SIG-M5 treated with dmso at 0.1 percent for 504 hours (cell line): ENCODE data around the gene A4GALT.

Experiments
- DNase-seq: peaks from one replicate; lab custom pipeline; 2025; ENCODE audit not compliant: unreplicated experiment; lab: John Stamatoyannopoulos, UW

Gene A4GALT

DNA sequence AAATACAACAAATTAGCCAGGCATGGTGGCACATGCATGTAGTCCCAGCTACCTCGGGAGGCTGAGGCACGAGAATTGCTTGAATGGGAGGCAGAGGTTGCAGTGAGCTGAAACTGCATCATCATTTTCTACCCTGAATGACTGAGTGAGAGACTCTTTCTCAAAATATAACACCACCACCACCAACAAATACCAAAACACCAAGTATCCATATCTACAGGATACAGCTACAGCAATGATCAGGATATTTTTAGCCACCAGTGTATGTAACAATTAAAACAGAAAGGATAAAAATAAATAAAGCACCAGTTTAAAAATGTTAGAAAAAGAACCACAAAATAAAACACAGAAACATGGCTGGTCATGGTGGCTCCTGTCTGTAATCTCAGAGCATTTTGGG lies 13.2 kb downstream of the A4GALT start:
- no peak for DNase-seq

DNA sequence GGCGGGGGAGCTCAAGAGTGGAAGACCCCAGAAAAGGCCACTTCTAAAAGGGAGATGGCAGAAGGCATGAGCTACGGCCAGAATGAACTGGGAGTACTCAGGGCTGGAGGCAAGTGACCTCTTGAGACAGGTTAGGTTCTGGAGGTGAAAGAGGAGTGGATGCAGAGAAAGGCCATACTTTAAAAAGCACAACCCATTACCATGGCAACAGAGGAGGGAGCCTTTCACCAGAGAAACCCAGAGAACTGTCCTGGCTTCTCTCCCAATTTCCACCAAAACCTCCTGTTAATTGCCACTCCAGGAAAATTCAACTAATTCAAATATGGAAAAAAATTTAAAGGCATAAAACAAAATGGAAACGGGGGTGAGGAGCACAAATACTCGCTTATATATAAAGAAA lies 15.8 kb downstream of the A4GALT start:
- no peak for DNase-seq

DNA sequence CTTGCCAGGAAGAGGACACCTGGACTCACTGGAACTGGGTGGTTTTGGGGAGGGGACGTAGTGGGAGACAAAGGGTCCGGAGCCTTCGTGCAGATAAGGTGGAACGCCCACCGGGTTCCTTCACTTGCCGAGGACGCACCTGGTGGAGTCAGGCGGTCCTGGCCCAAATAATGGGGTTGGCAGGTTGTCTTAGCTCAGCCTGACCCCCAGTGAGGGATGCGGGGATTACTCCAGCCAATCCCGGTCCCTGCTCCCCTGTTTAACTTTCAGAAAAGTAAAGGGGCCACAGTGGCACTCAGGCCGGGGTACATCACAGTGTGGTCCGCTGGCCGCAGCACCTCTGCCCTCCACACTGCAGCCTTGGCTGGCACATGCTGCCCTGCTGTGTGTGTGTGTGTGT lies 18.0 kb downstream of the A4GALT start:
- no peak for DNase-seq

DNA sequence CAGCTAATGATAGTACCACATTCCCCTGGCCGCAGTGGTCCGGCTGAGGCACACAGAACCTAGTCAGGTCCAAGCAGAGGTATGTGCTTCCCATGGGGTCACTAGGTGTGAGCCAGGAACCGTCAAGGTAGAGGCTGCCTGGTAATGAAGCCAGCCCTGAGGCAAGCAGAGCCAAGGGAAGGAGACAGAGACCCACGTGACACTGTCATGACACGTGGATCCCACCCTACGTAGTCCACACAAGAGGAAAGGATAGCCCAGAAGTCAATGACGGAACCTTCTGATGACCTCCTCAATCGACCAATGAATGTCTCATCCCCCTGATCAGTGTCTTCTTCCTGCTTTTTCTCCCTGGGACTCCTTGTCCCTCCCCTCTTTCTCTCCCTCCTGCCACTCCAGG lies 19.0 kb downstream of the A4GALT start:
- no peak for DNase-seq

DNA sequence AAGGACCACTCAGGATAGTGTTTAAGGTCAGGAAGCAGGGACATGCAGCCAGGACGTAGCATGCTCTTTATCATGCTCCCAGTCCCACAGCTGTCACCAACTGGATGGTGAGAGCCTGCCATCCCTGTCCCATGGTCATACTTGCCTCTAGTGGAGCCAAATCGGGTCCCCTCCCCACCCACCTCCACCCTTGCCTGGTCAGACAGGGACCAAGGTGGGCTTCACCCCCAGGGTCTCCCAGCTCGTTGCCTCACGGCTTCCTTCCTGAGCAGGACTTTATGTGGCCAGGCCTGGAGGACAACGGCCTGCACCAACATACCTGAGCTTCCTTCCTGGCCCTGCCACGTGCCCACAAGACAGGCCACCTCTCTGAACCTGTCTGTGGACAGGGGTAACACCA lies 19.8 kb downstream of the A4GALT start:
- no peak for DNase-seq

DNA sequence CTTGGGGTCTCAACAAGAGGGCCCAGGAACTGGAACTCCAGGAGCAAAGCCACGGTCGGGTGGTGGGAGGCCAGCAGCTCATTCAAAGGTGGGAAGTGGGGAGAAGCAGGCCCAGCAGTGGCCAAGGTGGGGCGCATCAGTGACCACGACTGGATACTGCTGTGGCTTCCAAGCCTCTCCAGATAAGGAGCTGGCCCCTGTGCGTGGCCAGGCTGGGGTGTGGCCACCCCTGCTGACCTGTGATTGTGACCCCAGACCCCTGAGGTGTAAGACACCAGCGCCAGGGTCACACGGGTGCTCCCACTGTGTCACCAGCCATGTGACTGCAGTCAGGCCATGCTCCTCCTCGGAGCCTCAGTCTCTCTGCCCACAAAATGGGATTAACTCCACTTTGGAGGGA lies 20.3 kb downstream of the A4GALT start:
- DNase-seq, result no peak

DNA sequence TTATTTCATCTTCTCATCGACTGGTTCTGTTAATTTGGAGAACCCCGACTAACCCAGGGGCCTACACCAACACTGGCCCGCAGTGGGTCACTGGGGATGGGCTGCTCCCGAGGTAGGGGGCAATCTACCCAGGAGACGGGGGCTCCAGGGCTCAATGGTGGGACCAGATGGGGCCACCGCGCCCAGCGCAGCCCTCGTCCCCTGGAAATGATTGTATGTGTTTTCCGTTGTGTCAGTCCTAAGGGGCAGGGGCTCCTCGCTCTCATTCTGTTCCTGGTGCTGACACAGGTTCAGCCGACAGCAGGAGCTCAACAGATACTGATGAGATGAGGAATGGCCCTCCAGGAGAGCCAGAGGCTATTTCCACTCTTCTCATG lies 20.7 kb downstream of the A4GALT start:
- no peak for DNase-seq

DNA sequence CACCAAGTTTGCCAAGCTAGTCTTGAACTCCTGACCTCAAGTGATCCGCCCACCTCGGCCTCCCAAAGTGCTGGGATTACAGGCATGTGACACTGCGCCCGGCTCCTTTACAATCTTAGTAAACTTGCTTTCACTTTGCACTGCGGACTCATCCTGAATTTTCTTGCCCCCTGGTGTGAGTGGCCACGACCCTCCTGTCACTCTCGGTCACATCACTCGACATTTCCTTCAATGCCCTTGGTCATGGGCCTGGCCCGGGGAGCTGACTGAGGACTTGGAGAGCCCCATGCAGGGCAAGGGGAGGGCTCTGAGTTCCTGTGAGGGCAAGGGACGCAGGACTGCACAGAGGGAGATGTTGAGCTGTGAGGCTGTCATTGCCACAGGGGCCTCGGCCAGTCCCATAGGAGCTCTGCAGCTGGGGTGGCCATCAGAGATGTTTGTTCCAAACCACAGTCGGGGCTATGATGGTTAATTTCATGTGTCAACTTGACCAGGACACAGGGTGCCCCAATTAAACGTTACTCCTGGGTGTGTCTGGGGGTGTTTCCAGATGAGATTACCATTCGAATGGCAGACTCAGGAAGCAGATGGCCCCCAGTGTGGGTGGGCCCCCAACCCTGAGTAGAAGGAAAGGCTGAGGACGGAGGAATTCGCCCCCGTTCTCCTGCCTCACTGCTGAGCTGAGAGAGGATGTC lies 21.2 kb downstream of the A4GALT start:
- DNase-seq, result no peak

DNA sequence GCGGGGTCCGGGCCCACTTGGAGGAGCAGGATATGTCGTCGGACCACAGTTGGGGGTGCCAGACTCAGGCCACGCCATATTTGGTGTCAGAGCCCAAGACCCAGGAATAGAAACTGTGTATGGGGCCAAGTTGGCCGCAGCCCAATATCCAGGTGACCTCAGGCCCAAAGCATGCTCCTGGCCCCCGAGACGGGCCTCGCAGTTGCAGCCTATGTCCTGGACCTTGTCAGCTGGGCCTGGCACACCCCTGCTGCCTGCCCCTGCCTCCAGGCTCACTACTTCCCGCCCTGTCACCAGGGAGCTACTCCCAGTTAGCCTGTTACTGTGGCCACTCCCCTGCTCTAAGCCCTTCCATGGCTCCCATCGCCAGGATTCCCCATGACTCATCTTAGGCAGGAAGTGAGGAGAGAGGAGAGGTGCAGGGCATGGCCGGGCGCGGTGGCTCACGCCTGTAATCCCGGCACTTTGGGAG lies 23.1 kb downstream of the A4GALT start:
- DNase-seq, result no peak

DNA sequence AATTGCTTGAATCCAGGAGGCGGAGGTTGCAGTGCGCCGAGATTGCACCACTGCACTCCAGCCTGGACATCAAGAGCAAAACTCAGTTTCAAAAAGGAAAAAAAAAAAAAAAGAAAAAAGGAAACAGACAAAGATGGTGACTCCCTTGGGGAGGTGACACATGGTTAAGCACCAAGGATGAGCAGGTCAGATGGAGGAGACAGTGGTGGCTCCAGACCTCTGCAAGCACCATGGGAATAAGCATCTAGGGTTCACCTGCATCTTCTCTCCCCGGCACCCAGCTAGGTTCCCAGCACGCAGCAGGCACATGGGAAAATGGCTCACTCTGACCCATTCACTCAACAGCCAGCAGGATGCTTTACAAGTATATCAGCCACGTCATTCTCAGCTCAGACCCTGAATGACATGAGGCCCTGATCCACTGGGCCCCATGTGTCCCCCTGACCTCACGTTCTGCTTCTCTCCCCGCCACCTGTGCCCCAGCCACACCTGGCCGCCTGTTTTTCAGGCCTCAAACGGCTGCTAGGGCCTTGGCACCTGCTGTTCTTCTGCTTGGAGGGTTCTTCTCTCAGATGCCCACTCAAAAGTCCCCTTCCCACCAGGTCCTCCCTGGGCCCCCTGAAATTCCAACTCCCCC lies 24.2 kb downstream of the A4GALT start:
- no peak for DNase-seq

DNA sequence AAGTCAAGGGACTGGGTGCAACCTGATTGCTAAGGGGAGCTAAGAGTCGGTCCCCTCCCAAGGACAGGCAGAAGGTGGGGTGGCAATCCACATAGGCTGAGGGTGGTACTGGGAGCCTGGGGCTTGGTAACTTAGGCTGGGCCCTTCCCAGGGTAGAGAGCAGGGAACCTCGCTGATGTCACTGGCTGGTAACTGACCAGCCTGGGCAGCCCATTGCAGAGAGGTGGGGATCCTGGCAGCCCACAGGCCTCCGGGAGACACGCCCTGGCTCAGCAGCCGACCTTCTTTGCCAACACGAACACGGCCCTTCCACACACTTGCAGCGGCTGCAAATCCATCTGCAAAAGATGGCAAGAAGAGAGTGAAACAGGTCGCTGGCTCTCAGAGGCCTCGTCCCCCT lies 25.4 kb downstream of the A4GALT start:
- DNase-seq, result no peak

DNA sequence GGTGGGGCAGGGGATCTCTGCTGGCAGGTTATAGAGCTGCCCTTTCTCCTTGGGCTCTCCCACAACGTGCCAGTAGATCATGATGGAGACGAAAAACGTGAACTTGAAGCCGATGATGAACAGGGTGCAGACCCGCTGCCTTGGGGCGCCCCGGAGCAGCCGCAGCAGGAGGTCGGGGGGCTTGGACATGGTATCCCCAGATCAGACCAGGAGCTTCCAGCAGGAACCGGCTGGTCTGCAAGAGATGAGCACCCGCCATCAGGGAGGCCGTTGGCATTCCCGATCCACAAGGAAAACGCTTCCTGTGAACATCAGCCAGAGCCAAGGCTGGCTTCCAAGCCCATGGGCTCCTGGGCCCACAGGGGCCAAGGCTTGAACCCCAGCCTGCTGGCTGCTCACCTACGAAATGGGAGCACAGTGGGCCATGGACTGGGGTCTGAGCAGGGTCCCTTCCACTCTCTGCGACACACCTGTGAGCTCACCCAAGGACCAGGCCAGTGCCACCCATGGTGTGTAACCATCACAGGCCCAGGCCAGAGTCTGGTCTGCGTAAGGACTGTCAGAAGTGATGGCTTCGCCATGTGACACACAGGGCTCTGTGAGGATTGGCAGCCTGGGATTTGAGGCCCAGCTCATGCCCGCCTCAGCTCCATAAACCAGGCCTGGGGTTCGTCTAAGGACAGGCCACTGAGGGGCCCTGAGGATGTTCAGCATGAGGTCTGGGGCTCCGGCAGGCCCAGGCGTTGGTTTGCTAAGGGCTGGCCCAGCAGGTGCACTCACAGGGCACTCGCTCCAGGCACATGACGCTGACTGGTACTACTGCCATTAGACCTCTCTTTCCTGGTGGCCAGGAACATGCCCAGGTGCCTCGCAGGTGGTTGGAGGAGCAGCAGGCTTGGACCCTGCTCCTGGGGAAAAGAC lies 26.6 kb downstream of the A4GALT start:
- no peak for DNase-seq

DNA sequence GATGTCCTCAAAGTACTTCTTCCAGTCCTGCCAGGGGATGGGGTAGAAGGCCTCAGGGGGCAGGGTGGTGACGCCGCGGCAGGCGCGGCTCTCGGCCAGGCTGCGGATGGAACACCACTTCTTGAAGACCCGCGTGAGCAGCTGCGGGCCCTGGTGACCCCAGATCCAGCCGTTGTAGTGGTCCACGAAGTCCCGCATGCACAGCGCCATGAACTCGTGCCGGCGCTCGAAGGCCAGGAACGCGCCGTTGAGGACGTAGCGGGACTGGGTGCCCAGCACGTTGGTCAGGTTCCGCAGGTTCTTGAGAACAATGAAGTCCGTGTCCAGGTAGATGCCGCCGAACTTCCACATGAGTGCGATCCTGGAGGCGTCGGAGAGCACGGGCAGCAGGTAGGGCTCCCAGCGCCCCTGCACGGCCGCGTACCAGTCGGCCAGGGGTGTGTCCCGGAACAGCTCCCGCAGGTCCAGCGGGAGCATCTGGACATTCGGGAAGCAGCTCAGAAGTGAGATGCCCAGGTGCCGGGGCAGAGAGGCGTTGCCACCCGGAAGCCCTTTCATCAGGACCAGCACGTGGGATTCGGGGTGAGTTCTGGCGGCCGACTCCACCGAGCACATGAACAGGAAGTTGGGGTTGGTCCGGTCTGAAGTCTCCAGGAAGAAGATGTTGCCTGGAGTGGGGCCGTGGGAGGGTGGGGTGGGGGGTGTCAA lies 27.5 kb downstream of the A4GALT start:
- no peak for DNase-seq

DNA sequence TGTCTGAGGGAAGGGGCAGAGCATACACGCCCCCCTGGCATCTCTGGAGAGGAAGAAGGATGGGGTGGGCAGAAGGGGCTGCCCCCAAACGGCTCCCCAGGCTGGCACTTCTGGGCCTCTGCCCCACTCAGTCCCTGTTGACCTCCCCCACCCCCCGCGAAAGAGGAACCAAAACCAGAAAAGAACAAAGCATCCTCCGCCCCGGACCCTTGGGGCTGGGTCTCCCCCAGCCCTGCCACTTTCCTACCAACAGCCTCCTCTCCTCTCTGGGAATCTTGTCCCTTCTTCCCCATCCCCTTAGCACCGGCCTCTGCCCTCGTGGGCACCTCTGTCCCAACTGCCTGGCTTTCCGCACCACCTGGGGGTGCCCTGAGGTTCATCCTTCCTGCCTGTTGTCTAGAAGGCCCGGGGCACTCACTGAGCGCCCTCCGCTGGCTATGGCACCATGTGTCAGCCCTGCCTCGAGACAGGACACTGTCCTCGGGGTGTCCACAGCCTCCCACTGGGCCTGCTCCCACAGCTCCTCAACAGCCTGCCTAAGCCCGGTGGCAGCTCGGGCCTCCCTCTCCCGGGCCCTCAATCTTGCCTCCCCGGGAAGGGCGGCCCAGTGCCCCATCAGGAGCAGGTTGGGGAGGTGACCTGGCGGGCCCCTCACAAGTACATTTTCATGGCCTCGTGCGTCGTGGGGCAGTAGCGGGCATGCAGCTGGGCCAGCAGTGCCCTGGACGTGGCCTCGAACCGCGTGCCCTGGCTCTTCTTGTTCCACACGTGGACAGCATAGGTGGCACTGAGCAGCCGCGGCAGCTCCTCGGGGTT lies 28.2 kb downstream of the A4GALT start:
- no peak for DNase-seq

DNA sequence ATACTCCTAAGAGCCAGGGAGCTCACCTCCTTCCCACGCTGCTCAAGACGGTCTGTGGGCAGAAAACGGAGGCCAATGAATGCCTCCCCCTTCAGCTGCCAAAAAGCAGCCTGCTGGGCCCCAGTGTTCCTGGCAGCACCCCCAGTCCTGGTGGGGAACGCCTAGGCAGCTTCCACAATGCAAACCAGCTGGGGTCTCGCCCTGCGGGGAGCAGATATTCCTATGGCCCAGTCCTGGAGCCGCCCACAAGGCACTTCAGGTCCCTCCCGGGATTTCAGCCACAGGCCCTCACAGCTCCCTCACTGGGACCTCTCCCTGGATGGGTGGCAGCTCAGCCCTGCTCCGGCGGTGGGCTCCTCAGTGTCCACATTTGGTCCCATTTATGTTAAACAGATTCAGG lies 29.2 kb downstream of the A4GALT start:
- no peak for DNase-seq

DNA sequence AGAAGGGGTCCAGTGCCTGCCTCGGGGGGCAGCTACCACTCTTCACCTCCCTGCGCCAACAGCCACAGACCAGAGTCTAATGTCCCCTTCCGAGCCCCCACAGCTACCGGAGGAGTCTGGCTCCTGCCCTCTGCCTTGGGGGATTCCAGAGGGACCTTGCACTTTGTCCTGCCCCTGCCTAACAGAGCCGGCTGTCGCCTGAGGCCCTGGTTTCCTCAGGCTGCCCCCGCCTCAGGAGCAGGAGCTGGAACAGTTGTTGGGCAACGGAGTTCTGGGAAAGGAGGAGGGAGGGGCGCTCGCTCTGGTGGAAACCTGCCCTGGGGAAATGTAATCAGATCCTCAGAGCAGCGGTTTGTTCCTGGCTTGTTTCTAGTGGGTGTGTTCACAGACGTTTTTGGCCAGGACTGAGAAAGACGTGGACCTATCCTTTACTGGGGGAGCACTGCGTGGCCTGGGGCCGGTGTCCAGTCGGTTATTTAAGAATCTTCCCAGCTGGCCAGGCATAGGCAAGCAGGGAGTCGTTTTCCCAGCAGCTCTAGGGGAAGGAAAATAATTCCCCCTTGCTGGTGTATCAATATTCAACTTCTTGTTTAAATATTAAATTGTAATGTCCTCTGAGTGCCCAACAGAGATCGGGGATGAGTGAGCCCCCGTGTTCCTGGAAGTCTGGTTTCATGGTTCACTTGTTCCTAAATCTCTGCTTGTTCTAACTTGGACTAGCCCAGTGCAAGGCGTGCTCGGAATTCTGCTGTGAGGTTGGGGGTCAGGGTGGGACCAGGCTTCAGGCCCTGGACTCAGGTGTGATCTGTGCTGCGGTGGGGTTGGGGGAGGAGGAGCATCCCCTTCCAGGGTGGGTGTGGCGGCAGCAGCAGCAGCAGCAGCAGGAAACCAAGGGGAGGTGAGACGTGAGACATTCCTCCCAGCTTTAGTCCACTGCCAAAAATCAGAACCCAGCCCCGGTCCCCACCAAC lies 32.1 kb downstream of the A4GALT start:
- DNase-seq, result no peak

DNA sequence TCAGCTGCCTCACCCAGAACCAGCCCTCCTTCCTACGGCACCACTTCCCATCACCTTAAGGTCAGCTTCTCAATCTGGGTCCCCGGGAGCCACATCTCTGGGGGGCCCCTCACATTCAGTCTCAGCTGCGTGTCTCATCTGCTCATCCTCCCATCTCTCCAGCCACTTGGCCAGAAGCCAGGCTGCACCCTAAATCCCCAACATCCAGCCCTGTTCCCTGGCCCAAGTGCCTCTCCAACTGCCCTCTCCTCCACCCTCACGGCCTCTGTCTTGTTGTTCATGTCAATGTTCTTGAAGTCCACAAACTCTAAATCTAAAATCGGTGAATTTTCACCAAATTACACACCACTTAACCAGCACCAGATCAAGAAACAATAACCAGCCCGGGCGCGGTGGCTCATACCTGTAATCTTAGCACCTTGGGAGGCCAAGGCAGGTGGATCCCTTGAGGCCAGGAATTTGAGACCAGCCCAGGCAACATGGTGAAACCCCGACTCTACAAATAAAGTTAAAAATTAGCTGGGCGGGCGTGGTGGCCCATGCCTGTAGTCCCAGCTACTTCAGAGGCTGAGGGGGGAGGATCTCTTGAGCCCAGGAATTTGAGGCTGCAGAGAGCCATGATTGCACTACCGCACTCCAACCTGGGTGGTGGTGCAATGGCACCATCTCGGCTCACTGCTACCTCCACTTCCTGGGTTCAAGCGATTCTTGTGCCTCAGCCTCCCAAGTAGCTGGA lies 33.7 kb downstream of the A4GALT start:
- DNase-seq, result no peak

DNA sequence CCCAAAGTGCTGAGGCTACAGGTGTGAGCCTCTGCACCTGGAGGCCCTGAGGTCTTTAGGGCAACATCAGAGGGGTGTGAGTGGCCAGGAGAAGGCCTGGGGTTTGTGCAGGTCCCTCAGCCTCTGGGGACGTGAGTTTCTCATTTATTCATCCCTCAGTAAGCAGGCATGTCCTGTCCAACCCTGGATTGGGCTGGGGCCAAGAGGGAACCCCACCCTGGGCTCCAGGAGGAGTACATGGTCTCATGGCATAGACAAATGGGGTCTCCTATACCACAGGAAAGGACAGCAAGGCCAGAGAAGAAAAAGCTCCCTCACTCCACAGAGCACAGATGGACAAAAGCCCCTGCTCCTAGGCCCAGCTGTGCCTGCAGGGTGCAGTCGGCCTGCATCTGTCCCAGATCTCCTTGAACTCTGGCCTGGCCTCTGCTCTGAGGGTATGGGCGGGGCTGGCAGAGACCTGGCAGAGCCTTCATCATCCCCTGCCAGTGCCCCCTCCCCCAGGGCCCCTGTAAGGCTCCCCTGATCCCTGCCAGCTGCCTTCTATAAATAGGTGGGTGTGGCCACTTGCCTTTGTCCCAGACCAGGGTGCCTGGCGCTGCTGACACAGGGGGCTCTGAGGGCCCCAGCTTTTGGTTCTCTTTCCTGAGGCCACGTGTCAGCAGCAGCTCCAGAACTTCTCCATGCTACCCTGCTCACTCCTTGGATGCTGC lies 34.6 kb downstream of the A4GALT start:
- DNase-seq, result no peak
